ENCODE results near the gene KCNN3. TPM values are rescaled to one million over a fixed set of nuclear protein-coding genes. Genes with fewer than 3 reads are reported as not detected.

The KCNN3 gene
- total RNA-seq, 1 experiment from 2014 or later: 1.3 TPM

GRCh38 chr1:154739654-154740053, 130.4 kb downstream of the KCNN3 start:
- ATAC-seq (no peak), DNase-seq (ENCODE audit: low spot score) (no peak)
- Mint-ChIP-seq H3K4me3 (no peak overlapping the region), H3K9me3 (peaks cover 21% of the 10 kb centered on the region), H3K4me1 (peaks cover 23% of the 10 kb centered on the region), H3K27ac (no peak overlapping the region), H3K36me3 (peaks cover 15% of the 10 kb centered on the region), H3K27me3 (ENCODE audit: low read depth) (no peaks in the 10 kb centered on the region)
- ChIA-PET POLR2A (interaction anchor here (0.7 kb wide), 1 partner anchor 129 kb away, joined by 3 read pairs; no protein-coding TSS in a partner anchor), CTCF (interaction anchor here (0.6 kb wide), 1 partner anchor 1672 kb away, joined by 3 read pairs; no protein-coding TSS in a partner anchor)
- TF ChIP-seq, protein P1, sequence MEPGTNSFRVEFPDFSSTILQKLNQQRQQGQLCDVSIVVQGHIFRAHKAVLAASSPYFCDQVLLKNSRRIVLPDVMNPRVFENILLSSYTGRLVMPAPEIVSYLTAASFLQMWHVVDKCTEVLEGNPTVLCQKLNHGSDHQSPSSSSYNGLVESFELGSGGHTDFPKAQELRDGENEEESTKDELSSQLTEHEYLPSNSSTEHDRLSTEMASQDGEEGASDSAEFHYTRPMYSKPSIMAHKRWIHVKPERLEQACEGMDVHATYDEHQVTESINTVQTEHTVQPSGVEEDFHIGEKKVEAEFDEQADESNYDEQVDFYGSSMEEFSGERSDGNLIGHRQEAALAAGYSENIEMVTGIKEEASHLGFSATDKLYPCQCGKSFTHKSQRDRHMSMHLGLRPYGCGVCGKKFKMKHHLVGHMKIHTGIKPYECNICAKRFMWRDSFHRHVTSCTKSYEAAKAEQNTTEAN (CRISPR knock-in tag; IDR thresholded peaks at IDR 0.05): no peak
- TF ChIP-seq ZNF281 (CRISPR knock-in tag; IDR thresholded peaks at IDR 0.05) (no peak), ERG (CRISPR knock-in tag; IDR thresholded peaks at IDR 0.05) (no peak), TEAD4 (CRISPR knock-in tag; IDR thresholded peaks at IDR 0.05) (no peak), CBFB (CRISPR knock-in tag; IDR thresholded peaks at IDR 0.05; ENCODE audit: low read depth) (no peak), ELF4 (CRISPR knock-in tag; IDR thresholded peaks at IDR 0.05; ENCODE audit: low read depth) (no peak), JUN (CRISPR knock-in tag; IDR thresholded peaks at IDR 0.05) (no peak), CREM (CRISPR knock-in tag; IDR thresholded peaks at IDR 0.05) (no peak), SMAD4 (CRISPR knock-in tag; IDR thresholded peaks at IDR 0.05) (no peak), SMAD3 (CRISPR knock-in tag; IDR thresholded peaks at IDR 0.05; ENCODE audit: borderline replicate concordance) (no peak), TEAD1 (CRISPR knock-in tag; IDR thresholded peaks at IDR 0.05) (no peak), CDX4 (CRISPR knock-in tag; IDR thresholded peaks at IDR 0.05; ENCODE audit: borderline replicate concordance) (no peak), ZNF138 (CRISPR knock-in tag; conservative IDR thresholded peaks at IDR 0.05) (no peak), ZNF219 (CRISPR knock-in tag; IDR thresholded peaks at IDR 0.05; ENCODE audit: borderline replicate concordance) (no peak), GRHL2 (CRISPR knock-in tag; IDR thresholded peaks at IDR 0.05; ENCODE audit: insufficient replicate concordance, severe bottlenecking) (no peak), RELA (CRISPR knock-in tag; IDR thresholded peaks at IDR 0.05; ENCODE audit: borderline replicate concordance) (no peak)
- TF ChIP-seq, protein P2, sequence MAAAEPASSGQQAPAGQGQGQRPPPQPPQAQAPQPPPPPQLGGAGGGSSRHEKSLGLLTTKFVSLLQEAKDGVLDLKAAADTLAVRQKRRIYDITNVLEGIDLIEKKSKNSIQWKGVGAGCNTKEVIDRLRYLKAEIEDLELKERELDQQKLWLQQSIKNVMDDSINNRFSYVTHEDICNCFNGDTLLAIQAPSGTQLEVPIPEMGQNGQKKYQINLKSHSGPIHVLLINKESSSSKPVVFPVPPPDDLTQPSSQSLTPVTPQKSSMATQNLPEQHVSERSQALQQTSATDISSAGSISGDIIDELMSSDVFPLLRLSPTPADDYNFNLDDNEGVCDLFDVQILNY (CRISPR knock-in tag; IDR thresholded peaks at IDR 0.05): no peak
- TF ChIP-seq, protein P3, sequence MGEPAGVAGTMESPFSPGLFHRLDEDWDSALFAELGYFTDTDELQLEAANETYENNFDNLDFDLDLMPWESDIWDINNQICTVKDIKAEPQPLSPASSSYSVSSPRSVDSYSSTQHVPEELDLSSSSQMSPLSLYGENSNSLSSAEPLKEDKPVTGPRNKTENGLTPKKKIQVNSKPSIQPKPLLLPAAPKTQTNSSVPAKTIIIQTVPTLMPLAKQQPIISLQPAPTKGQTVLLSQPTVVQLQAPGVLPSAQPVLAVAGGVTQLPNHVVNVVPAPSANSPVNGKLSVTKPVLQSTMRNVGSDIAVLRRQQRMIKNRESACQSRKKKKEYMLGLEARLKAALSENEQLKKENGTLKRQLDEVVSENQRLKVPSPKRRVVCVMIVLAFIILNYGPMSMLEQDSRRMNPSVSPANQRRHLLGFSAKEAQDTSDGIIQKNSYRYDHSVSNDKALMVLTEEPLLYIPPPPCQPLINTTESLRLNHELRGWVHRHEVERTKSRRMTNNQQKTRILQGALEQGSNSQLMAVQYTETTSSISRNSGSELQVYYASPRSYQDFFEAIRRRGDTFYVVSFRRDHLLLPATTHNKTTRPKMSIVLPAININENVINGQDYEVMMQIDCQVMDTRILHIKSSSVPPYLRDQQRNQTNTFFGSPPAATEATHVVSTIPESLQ (CRISPR knock-in tag; IDR thresholded peaks at IDR 0.05): no peak
- TF ChIP-seq, protein P4, sequence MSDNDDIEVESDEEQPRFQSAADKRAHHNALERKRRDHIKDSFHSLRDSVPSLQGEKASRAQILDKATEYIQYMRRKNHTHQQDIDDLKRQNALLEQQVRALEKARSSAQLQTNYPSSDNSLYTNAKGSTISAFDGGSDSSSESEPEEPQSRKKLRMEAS (CRISPR knock-in tag; IDR thresholded peaks at IDR 0.05): no peak

Measured in WTC11 (cell line).